Measurements from ENCODE around the gene IFNA8.
A peak's percentile ranks its signal among the peaks of the same experiment; 100 is the strongest.
"Not testable (repeated sequence)": the region's sequence is repeated elsewhere in the genome, so short reads cannot be mapped to it uniquely, and the experiment has no call there.

IFNA8 gene

DNA sequence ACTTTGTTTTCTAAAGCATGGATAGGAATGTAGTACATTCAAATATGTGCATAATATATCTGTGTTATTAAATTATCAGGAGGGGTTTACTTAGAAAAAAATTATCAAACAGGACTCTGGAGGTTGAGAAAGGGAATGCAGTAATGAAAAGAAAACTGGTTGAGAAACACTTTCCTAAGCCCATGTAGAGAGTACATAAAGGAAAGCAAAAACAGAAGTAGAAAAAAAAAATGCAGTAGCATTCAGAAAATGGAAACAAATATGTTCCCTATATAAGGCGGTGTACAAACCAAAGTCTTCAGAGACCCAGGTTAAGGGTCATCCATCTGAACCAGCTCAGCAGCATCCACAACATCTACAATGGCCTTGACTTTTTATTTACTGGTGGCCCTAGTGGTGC, at the start of gene IFNA8:
IFNA8 (plus strand) TSS at position 301 of the 400 bp plus-strand sequence; CDS start at position 361, 60 bp downstream.
- DNase-seq (ENCODE audit: low read depth): no peak

DNA sequence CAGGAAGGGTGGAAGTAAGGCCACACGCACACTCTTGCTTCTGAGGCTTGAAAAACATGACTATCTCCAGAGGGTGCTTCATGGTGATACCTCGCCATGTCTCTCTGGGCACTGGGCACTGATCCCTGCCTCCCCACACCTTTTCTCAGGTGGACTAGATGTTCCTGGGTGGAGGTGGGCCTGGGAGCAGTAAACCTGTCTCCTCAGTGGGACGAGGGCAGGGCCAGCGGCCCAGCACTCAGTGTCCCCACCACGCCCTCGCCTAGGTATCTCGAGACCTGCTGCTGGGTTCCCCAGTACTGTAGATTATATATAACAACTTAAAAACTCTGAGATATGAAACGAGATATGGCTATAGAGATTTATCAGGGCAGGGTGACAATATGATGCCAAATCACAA, 46.6 kb upstream of the IFNA8 start:
- DNase-seq (ENCODE audit: low read depth): no peak

DNA sequence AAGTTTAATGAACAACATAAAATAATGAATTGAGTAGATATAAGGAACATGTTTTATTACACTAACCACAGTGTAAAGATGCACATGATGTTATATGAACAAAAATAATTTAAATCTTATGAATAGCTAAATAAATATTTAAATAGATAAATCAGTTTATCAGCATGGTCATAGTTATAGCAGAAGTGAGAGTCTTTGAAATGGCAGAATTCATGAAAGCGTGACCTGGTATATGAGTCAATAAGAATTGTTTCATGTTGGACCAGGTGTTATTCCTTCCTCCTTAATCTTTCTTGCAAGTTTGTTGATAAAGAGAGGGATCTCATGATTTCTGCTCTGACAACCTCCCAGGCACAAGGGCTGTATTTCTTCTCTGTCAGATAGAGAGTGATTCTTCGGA, 41.7 kb upstream of the IFNA8 start:
- not testable (repeated sequence) for DNase-seq (ENCODE audit: low read depth)

DNA sequence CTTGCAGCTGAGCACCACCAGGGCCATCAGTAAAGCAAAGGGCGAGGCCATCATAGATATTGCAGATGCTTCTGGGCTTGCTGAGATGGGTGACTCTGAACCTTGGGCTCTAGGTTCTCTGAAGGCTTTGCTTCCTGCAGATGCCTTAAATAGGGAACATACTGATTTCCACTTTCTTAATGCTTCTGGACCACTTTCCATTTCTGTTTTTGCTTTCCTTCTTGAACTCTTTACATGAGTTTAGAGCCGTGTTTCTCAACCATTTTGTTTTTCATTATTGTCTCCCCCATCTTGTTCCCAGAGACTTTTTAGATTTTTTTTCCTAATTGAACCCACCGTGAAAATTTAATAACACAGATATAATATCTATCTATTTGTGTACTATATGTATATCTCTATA, 41.0 kb upstream of the IFNA8 start, which contains the start of gene IFNA13:
IFNA13 (minus strand) TSS at position 101 of the 400 bp plus-strand sequence; CDS start at position 54, 47 bp downstream.
- DNase-seq (ENCODE audit: low read depth): no peak

DNA sequence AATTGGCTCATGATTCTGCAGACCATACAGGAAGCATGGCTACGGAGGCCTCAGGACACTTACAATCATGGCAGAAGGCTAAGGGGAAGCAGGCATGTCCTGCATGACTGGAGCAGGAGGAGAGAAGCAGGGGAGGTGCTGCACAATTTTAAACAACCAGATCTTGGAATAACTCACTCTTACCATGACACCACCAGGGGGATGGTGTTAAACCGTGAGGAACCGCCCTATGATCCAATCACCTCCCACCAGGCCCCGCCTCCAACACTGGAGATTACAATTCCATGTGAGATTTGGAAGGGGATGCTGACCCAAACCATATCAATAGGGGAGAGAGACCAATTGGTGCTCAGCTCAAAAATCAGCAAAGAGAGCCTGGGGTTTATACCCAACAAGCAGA, 37.5 kb upstream of the IFNA8 start:
- DNase-seq (ENCODE audit: low read depth): not testable (repeated sequence)

DNA sequence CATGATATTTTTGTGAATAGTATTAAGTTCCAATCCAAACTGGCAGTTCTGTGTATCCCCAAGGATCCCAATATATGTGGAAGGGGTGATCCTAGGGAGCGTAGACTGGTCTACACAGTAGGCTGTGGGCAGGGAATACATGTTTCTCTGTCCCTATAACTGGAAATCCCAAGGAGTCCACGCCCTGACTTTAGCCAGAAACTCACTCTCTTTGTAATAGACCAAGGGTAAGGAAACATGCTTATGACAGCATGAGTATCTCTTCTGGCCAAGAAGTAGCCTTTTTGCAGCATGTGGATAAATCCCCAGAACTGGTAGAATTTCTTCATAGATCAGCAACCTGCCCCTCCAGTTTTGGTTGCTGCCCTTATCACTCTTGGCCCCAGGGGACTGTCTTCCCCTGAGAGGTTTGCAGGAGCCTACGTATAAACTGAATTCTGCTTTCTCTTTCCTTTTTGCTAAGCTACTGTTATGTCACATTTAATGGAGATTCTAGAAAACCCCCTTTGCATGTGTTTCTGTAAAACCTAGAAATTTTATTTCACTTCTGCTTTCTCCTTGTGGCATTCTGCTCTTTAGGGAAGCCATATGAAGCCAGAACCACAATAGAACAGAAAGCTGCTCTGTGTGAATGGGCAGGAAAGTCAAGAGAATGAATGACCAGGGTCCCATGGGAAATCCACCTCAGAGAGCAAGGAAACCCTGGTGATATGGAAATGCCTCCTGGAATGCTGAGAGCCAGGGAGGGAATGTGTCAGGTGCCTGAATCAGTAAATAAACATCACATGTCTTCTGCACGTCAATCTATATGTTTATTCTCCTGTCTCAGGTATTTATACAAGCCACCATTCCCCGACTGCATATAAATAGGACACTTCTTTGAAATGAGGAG, 27.2 kb upstream of the IFNA8 start:
- no peak for DNase-seq (ENCODE audit: low read depth)

DNA sequence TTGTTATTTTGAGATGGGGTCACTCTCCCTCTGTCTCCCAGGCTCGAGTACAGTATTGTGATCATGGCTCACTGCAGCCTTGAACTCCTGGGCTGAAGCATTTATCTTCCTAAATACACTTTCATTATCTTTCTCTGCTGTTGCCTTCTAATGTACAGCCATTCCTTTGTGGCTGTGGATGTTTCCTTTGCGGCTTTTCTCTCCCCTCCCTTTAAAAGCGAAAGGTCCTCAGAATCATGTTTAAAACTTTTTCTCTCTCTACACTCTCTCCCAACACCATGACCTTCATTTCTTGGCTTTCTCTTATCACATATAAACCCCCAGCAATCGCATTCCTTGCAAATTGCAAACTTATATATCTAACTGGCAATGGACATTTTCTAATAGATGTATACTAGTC, 25.3 kb upstream of the IFNA8 start:
- no peak for DNase-seq (ENCODE audit: low read depth)

DNA sequence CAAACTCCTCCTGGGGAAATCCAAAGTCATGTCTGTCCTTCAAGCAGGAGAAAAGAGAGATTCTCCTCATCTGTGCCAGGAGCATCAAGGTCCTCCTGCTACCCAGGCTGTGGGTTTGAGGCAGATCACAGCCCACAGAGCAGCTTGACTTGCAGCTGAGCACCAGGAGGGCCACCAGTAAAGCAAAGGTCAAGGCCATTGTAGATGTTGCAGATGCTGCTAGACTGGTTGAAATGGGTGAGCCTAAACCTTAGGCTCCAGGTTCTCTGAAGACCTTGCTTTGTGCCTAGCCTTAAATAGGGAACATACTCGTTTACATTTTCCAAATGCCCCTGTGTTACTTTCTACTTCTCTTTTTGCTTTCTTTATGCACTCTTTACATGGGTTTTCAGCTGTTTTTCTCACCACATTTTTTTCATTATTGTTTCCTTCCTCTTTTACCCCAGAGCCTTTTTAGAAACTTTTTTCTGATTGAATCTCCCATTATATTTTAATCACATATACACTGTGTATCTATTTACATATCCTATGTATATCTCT, 23.7 kb upstream of the IFNA8 start, which contains the start of gene IFNA2:
IFNA2 (minus strand) TSS at position 268 of the 540 bp plus-strand sequence; CDS start at position 199, 69 bp downstream.
- DNase-seq (ENCODE audit: low read depth): no peak

DNA sequence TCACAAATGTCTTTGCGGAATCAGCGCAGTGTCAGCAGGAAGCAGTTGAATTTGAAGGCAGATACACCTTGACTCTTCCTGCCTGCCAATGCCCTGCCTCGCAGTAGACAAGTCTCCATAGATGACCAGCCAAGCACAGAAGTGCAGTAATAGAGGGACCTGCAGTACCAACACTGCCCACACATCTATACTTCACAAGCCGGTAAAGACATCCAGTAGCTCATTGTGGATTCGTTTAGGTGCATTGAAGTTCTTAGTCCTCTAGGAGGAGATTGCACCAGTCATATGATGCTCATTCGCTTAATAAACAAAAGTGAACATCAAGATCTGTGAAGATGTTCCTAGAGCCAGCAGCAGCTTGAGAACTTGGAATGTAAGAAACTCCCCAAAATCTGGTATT, 16.6 kb upstream of the IFNA8 start:
- no peak for DNase-seq (ENCODE audit: low read depth)

DNA sequence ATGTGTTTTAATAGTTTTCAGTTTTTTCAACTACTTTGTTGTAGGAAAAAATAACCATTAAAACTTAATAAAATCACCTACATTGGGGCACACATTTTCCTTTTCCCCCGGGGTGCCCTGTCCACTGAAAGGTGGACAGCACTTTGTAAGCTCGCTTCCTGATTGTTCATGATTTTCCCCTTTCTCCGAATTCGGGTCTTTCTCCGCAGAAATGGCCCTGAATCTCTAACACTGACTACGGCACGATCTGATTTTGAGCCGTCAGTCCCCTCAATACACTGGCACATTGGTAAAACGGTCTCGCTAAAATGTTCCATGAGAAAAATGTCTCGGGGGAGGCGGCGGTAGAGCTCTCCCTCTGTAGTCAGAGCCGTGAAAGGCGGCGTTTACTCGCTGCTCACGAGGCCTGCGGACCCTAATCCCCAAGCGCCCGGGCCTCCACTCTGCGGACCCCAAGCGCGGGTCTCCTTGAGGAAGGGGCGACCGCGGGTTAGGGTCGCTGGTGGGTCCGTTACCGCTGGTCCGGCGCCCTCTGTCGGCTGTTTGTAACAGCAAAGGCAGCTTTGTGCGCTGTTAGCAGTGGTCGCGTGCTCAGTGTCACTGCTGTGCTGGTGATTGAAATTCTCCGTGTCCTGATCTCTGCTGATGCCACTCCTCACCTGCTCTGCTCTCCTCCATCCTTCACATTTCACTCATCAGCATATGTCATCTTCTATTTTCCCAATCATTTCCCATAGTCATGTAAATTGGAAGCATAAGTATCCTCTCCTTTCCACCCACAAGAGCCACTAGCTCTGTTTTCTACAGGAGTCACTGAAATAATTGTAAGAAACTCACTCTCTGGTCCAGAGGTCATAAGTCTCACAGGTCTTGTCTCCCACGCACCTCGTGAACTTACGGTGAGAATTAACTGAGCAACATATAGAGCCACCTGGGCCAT, 12.9 kb upstream of the IFNA8 start:
- DNase-seq (ENCODE audit: low read depth): peak; percentile 57

DNA sequence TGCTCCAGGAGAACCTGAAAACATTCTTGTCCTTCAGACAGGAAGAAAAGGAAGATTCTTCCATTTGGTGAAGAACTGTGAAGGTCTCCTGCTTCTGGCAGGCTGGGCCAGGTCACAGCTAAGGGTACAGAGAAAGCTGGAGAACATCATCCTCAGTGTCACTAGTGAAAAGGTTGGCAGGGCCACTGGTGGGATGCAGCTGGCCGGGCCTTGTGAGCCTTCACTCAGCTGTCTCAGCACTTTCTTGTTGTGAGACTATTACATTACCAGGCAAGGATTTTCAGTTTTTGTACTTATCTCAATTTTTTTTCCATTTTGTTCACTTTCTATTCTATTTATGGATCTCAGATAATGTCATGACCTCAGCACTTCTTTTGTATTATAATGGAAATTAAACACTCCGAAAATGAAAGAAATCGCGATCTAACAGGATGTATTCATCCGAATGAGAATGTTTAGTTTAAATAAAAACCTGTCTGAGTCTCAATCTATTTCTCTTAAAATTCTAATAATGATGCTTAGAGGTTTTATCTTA, 9.9 kb upstream of the IFNA8 start:
- no peak for DNase-seq (ENCODE audit: low read depth)

DNA sequence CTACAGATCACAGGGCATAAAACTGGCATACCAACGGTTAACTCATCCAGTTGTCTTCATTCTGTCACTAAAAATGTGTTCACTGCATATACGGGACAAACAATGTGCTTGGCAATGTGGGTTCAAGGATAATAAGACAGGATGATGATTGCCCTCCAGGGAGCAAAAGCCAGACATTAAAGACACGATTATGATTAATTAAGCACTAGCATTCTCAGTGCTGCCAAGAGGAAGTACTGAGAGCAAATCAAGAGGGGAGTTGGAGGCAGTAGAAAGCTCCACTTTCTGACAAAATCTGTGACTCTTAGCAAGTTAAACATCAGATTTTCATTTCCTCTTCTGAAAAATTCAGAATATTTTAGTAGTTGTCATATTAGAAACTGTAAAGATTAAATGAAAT, 9.0 kb upstream of the IFNA8 start:
- DNase-seq (ENCODE audit: low read depth): no peak

DNA sequence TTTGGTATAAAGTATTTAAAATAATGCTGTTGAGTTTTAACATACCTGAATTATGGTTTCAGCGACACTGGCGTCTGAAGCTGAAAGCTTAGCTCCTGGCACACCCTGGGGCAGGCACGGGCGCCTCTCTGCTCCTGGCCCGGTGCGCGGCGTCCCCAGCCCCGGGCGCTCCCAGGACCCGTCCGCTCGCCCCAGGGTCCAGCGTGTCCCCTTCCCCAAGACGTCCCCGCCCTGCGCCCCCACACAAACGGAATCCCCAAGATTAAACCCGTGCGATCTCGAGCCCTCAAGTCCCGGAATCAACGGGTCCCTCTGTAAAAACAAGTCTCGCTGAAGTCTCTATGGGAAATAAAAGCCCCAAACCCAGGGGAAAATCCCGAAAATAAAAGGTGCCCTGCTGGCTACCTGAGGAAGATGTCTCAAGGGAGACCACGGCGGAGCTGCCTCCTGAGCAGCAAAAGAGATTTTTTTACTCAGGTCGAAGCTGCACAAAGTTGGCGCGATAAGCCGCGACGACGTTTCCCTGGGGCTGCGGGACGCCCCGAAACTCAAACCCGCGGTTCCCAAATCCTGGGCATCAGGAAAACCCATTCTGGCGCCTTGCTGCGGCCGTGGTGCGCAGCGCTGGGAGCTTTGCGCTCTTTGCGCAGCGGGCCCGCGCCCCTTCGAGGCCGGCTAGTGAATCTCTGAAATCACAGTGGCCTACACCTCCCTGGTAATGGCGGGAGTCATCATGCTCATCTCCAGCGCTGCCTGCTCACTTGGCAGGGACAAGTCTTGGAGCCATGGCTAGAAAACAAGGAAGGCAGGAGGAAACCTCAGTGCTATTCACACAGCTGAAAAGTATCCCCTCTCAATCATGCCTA, 6.3 kb upstream of the IFNA8 start:
- DNase-seq (ENCODE audit: low read depth): no peak

DNA sequence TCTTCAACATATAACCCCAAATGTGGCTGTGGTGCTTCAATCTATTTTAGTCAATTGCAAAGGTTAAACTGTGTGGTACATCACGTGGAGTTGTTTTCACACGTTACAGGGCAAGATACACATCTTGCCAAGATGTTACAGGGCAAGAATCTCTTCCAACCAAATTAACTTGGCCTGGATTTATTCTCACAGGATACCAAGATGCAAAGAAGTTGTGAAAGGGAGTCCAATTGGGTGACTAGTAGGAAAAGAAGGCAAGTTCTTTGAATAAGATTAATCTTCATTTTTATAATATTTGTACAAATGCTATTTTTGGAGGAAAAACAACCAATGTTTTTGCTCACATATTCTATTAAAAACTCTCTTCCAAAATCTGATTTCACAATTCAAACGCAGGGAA, 4.8 kb upstream of the IFNA8 start:
- no peak for DNase-seq (ENCODE audit: low read depth)

DNA sequence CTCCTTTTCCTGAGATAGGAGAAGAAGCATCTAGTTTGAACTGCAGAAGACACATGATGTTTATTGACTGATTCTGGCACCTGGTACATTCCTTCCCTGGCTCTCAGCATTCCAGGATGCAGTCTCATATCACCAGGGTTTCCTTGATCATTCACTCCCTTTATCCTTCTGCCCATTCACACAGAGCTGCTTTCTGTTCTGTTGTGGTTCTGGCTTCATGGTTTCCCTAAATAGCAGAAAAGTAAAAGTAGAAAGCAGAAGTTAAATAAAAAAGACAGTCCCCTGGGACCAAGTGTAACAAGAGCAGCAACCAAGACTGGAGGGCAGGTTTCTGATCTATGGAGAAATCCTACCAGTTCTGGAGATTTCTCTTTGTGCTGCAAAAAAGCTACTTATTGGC, 3.2 kb downstream of the IFNA8 start:
- no peak for DNase-seq (ENCODE audit: low read depth)

DNA sequence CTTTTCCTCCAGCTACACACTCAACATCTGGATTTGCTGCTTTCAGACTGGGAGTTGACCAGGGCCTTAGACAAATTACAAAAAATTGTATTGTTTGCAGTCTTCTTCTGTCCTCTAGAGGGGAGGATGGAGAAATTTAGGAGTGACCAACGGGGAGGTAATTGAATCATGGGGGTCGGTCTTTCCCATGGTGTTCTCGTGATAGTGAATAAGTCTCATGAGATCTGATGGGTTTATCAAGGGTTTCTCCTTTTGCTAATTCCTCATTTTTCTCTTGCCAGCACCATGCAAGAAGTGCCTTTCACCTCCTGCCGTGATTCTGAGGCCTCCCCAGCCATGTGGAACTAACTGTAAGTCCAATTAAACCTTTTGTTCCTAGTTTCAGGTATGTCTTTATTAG, 4.2 kb downstream of the IFNA8 start:
- no peak for DNase-seq (ENCODE audit: low read depth)

DNA sequence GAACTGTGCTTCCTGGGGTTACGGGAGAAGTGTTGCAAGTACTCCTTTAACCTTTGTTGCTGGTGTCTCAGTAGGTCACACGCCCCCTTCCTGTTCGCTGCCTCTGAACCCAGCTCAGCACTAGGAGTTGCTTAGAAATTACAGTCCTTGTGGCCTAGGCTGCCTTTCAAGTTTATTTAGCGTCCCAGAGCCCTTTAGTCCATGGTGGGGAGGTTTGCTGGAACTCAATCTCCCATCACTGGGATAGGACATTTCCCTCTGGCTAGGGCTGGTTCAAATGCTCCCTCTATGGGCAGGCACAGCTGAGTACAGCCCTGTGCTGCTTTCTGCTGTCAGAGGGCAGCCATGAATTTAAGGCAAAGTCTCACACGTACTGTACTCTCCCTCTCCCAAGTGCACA, 4.7 kb downstream of the IFNA8 start:
- no peak for DNase-seq (ENCODE audit: low read depth)

DNA sequence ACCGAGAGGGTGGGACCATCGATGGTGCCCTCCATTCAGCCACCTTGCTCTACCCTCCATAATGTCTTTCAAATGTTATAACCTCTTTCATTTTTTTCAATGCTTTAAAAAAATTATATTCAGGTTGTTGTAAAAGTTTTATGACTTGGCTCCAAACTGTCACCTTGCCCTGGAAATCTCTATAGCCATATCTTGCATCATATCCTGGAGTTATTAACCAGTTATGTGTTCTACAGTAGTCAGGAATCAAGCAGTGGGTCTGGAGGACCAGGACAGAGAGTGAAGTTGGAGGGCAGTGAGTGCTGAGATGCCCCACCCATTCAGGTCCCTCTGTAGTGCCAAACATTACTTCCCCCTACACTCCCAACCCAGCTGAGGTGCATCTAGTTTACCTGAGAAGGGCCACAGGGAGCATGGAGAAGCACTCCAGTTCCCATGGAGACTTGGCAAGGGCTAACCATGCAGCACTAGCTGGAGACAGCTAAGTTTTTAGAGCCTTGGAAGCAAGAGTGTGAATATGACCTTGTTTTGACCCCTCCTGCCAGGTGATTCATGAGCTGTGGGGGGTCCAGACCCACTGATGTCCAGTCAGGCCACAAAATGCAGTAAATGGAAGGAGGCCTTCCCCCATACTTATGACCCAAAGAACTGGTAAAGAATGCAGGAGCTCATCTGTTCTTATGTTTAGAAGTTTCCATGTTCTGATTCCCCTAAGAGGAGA, 5.5 kb downstream of the IFNA8 start:
- DNase-seq (ENCODE audit: low read depth): no peak

DNA sequence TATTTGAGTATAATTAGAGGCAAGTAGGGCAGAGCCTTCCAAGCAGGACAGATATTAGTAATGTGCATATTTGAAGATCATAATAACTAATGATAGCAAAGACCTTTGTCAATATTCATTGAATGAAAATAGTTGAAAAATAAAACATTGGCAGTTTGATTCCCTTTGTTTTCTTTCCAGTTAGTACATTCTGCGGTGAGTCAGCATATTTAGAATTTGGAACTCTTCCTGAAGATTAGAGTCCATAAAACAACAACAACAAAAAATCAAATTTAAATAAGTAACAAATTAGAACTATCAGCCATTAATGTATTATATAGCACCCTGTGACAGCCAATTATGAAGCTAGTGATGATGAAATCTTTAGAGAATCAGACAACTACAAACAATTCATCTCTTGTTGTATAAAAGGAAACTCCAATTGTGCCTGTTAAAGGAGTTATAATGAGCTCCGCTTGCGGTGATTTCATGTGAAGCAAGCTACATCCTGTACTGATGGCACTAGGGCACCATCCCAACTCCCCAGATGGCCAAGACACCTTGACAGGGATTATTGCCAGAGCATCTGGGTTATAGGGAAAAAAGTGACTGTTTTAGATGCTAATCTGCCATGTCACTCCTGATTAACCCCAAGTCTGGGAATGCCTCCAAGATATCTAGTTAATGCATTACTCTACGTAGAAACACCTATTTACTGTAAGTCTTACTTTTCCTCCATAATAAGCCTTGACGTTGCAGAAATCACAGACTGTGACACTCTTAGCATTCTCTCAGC, 6.8 kb downstream of the IFNA8 start:
- no peak for DNase-seq (ENCODE audit: low read depth)

DNA sequence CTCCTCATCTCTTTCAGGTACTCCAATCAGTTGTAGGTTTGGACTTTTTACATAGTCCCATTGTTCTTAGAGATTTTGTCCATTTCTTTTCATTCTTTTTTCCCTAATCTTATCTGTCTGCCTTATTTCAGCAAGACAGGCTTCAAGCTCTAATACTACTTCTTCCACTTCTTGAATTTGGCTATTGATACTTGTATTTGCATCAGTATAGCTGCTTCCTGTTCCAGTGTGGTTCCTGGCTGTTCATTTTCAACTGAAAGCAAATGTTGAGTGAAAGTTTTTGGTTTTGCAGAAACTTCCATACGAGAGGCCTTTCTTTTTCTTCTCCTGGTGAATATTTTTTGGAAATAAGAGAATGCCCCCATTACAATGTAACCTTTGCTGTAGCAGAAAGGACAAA, 19.3 kb downstream of the IFNA8 start:
- no peak for DNase-seq (ENCODE audit: low read depth)

Data from activated T-cell treated with anti-CD3 and anti-CD28 coated beads for 1 hour (primary cell).